Nucleus accumbens (tissue), 56 donors: Measurements from ENCODE around the gene HMGB1.
"Not testable (repeated sequence)": the region's sequence is repeated elsewhere in the genome, so short reads cannot be mapped to it uniquely, and the experiment has no call there.

Experiments used
- DNase-seq, 56 donors: peaks; one replicate each; lab custom pipeline; 2025; lab: John Stamatoyannopoulos, UW

The HMGB1 gene

DNA sequence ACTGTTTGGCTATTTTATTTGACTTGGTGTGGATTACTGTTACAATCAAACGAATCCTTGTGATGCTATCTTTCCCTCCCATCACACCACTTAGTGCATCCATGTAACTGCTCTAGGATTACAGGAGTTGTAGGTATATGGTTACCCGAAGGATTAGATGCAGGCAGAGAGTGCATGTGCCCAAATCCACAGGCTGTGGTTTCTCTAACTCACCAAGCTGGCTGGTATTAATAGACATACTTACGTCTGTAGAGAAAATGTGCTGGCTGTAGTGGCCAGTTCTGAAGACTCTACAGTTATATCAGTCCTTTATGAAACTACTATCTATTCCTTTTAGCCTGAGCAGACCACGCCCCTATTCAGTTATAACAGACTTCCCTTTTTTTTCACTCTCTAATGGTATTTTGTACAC is 1.1 kb upstream of the HMGB1 start:
- no peak for DNase-seq

DNA sequence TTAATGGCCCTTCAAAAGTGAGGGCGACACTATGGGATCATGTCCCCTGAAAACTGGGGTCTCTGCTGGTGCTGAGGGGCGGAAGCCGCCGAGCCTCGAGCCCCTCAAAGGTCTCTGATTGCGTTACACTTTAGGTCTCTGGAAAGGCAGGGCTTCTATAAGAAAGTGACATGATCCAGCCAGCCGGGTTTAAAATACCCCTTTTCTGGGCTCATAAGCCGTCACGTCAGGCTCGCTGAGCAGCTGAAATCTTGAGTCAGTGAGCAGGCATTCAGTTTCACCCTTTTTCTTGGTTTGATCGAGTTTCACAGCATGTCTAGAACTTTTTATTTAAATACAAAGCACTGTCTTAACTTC is 600 bp upstream of the HMGB1 start:
- DNase-seq, result no peak

DNA sequence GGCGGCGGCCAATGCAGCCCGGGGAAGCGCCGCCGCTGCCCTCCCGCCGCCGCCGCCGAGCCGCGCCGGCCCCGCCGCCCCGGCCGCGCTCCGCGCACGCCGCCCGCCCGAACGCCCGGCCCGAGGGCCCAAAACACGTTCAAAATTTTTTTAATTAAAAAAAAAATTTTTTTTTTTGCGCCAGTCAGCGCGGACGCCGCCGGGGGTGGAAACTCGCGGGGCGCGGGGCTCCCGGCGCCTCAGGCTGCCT is 468 bp downstream of the HMGB1 start:
- no peak for DNase-seq

DNA sequence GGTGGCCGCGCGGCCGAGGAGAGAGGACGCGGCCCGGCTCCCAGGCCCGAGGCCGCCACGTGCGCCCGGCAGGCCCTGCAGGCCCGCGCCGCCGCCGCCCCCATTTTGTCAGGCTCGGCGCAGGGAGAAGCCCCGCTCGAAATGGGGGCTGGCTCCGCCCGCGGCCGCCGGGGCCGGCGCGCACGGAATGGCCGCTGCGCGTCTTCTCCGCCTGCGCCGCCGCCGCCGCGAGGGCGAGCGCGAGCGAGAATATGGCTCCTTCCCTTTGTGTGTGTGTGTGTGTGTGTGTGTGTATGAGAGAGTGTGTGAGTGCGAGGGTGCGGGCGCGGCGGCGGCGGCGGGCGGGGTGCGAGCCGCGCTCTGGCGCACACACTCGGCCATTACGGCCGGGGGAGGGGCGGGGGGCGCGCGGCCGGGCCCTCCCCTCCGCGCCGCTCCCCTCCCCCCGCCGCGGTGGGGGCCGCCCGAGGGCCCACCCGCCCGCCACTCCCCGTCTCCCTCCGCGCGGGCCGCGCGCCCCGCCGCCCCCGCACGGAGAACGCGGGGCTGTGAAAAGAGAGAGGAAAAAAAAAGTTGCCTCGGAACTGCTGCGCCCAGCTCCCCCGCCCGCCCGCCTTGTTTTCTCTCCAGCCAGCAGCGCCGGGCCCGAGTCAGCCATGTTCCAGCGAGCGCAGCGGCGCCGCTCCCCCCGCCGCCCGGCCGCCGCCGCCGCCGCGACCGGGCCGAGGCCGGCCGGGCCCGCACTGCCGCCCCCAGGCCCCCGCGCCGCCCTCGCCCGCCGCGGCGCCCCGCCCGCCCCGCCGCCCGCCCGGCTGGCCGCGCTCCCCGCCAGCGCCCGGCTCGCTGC is 1.0 kb downstream of the HMGB1 start:
- peak in 54 of 56 donors; percentile 37 to 92 (median 78) for DNase-seq

DNA sequence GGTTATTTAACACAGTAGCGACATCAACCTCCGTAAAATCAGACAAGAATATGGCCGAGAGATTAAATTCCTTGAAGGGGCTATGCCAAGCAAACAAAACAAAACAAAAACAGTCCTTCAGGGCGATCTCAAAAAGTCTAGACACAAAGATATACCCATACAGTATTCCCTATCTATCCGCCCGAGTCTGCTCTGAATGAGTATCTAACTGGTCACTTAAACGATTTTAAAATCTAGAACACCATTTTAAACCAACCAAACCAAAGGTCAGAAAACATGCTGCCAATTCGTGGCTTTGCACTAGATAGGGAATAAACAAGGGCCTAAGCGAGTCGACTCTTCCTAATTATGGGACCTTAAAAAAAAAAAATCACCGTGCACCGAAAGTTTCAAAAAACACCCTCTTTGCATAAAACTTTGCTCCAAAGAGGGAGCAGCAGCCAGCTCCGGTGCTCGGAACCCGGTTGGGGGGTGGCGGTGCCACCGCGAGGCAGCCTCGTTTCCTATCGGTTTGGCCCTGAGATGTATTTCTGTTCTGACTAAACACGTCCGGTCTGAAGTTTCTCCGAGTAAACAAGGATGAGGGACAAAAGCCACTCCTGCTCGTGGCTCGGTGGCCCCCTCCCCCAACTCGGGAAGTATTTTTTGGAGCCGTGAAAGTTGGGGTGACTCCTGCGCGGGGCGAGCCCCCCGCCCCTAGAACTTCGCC is 1.8 kb downstream of the HMGB1 start:
- DNase-seq, result peak in 36 of 56 donors; percentile 18 to 88 (median 63)

DNA sequence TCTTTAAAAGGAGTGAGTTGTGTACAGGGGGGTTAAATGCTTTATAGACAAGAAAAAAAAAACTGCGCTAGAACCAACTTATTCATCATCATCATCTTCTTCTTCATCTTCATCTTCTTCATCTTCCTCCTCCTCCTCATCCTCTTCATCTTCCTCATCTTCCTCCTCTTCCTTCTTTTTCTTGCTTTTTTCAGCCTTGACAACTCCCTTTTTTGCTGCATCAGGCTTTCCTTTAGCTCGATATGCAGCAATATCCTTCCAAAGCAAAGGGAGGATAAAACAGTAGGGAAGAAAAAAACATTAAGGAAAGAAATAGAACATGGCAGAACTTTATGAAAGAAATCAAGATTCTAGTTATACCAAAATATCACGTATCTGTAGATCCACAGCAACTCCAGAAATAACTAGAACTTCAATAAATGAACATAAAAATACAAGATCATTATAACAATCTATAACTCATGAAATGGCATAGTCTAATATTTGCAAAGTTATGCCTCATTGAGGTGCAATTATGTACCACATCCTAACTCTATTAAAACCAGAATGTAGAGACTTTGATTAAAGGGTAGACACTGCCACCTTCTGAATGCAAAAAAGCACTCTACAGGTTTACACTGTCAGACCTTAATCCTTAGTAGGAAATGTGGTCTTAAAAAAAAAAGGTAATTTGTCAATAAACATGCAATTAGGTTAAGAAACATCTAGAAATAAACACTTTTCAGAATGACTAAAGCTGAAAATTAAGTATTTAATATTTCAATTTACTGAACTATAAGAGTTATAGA is 4.3 kb downstream of the HMGB1 start:
- not testable (repeated sequence) for DNase-seq

DNA sequence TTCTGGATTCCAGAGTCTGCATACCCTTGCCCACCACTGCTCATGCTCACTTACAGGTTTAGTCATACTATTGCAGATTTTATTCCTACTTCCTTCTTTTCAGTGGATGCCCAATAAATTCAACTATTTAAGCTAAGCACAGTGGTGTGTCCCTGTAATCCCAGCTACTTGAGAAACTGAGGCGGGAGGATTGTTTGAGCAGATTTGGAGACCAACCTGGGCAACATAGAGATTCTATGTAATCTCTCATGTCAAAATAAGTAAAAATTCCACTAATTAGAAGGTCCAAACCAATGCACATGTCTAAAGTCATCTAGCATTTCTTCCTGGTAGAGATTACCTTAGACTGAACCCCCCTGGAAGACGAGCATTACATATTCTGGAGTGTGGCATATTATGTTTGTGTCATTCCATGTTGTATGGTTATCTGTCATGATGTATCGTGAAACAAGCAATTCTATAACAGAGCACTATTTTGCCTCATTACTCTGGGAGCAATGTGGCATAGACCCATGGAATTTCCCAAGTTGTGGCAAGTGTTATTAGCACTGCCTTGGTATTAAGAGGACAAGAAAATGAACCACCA is 8.3 kb downstream of the HMGB1 start:
- DNase-seq, result no peak

DNA sequence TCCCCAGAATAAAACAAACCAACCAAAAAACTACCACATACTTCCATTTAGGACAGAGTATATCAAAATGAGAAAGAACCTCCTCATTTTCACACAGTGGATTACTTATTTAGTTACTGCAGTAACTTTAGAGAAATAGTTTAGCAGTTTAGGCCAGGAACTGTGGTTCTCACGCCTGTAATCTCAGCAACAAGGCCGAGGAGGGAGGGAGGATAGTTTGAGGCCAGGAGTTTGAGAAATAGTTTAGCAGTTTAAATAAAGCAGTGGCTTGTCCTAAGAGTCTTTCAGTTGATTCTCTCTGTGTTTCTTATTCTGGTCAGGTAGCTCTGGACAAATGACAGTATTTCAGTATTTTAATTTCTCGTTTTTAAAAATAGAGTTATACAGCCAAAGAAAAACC is 9.4 kb downstream of the HMGB1 start:
- DNase-seq, result no peak

DNA sequence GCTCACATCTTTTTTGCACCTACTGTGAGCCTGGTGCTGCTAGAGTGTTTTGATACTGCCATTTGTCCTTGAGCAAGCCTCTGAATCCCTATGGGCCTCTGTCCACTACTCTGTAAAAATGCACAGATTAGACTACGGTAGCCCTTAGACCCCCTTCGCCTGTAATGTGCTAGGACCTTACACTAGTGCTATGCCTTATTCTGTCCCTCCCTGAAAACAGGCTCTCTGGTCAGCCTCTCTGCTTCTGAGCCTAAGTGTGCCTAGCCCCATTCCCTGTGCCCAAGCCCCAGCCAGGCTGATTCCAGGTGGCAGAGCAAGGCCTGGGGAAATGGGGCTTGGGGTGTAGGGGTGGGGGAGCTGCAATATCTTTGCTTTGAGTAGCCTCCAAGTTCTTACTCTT is 10.7 kb downstream of the HMGB1 start:
- DNase-seq, result no peak

DNA sequence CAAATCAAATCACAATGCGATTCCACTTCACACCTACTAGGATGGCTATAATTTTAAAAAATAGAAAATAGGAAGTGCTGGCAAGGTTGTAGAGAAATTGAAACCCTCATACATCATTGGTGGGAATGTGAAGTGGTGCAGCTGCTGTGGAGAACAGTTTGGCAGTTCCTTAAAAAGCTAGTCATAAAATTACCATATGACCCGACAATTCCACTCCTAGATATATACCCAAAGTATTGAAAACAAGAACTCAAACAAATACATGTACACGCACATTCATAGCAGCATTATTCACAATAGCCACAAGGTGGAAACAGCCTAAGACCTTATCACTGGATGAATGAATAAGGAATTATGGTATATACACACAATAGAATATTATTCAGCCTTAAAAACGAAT is 12.0 kb downstream of the HMGB1 start:
- DNase-seq, result no peak

DNA sequence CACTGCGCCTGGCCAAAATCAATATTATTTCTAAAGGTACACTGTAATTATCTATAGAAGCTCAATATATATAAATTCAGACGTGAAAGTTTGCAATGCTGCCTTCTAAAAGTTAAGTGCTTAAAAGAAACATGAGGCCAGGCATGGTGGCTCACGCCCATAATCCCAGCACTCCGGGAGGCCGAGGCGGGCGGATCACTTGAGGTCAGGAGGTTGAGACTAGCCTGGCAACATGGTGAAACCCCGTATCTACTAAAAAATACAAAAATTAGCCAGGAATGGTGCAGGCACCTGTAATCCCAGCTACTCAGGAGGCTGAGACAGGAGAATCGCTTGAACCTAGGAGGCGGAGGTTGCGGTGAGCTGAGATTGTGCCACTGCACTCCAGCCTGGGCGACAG is 14.3 kb downstream of the HMGB1 start:
- DNase-seq, result not testable (repeated sequence)

DNA sequence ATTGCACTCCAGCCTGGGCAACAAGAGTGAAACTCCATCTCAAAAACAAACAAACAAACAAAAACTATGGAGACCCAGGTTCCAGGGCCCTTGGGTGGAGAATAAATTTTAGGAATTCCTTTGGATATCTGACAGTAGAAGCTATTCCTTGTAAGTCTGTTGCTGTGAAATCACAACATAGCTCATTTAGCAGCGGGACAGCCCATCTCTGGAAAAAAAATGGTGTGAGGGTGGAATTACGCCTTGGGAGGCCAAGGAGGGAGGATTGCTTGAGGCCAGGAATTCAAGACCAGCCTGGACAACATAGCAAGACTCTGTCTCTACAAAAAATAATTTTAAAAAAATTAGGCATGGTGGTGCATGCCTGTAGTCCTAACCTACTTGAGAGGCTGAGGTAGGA is 15.7 kb downstream of the HMGB1 start:
- no peak for DNase-seq

DNA sequence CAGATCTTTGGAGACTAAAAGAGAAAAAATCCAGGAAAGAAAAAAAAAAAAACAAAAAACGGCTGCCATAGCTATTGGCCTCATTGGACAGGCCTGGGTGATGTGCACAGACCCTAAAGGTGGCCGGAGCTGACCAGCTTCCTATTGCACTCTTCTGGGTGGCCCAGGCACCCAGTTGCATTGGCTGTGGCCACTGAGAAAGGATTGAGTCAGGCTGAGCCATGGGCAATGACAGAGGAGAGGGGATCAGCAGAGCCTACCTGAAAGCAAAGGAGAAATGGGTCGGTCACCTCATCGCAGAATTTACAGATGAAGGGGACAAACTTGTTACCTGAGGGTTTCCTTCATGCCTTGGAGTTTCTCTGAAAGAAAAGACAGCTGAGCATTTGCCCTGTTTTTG is 17.3 kb downstream of the HMGB1 start:
- DNase-seq, result no peak

DNA sequence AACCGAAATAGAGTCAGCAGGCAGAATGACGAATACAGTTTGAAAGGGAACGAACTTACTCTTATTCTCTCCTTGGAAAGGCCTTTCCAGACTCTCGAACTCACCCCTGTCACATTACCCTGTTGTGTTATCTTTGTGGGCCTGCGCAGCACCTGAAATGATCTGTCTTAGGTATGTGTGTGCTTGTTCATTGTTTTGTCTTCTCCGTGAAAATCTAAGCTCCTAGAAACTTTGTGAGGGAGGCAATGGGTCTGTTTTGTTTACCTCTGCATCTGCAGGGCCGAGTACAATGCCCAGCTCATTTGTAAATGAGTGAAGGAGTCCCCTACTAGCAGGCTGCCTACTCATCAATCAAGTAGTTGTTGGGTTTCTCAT is 19.6 kb downstream of the HMGB1 start:
- DNase-seq, result no peak

DNA sequence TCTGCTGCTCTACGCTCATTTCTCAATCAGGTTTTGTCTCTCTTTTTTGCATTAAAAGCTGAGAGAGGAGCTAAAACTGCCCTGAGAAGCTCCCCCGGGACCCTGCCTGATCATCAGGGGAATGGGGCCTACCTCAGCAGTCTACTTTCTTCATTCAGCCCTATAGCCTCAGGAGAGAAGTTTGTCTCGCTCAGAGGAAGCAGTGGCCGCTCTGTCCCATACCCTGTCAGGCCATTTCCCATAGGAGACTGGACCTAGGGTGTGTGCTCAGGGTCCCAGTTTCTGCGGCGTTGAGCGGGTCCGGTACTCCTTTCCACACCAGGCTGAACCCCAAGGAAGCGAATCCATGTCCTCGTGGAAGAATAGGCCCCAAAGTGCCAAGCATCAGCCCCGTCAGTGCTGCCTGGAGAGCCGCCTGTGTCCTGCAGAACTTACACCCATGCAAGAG is 21.8 kb downstream of the HMGB1 start:
- DNase-seq, result no peak

DNA sequence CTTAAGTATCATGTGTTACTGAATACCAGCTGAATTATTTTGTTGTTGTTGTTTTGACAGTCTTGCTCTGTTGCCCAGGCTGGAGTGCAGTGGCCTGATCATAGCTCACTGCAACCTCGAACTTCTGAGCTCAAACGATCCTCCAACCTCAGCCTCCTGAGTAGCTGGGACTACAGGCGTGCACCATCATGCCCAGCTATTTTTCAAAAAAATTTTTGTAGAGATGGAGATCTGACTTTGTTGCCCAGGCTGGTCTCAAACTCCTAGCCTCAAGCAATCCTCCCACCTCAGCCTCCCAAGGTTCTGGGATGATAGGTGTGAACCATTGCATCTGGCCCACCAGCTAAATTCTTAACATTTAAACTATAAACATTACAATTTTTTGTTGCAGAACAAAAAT is 22.2 kb downstream of the HMGB1 start:
- DNase-seq, result not testable (repeated sequence)

DNA sequence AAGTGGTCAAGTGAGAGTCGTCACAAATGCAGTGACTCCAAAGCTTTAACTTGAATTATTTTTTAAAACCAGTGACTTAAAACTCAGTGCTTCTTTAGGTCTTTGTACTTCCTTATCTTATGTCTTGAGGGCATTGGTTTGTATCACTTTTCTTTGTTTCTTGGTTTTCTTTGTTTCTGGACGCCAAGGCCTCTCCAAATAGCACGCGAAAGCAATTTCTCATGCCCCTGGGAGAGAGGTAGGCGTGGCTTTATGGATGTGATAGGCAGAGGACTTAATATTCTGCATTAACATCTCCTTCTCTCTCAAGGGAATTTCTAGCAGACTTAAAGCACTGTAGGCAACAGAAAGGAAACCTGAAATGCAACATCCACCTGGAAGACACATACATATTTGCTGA is 22.8 kb downstream of the HMGB1 start:
- DNase-seq, result no peak

DNA sequence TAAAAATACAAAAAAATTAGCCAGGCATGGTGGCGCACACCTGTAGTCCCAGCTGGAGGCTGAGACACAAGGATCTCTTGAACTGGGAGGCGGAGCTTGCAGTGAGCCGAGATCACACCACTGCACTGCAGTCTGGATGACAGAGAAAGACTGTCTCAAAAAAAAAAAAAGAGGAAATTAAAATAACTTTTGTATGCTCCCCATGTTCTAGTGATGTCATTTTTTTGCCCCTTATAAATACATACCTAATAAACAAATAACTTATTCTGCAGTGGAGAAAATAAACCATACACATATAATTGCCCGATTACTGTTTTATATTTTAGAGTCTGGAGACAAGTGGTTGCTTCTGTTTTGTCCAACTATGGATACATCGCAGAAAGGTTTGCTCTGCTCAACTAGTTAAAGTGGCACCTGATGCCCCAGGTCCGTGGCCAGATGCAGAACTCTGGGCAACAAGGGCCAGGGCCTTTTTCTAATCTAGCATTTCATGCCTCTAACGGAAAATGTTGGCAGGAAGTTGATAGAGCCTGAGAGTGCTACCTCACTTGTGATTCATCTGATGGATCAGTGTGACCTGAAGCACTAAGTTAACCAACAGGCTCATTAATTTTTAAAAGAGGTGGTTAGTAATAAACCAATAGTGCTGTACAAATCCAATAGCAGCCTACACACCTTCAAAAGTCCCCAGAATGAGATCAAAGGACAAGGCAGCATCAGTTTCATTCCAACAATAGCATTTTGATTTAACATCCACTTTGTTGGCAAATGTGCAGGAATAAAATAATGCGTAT is 24.6 kb downstream of the HMGB1 start:
- DNase-seq, result no peak

DNA sequence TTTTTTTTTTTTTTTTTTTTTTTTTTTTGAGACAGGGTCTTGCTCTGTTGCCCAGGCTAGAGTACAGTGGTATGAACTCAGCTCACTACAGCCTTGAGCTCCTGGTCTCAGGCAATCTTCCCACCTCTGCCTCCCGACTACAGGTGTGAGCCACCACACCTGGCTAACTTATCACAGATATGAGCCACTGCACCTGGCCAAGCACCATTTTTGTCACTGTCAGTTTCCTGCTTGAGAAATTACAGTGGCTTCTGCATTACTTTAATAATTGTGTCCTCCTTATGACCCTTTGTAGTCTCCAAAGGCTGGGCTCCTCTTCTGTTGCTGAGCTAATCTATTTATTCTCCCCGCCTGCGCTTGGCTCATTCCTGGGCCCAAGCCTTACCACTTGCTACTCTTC is 27.4 kb downstream of the HMGB1 start:
- no peak for DNase-seq

DNA sequence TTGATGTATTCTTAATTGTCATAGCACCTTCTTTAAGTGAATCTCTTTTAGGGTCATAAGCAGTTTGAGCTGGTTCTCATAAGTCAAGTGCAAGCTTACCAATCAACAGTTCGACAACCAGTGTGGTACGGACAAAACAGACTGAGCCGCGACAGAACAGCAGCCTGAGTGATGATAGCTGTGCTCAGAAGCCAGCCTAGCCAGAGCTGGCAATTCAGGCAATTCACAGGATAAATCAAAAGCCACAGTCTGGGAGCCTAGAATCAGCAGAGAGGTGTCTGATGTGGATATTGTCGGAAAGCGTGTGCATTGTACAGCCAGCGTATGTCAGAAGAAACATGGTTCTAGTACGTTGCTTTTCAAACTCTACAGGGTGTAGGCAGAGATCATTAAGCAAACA is 28.6 kb downstream of the HMGB1 start:
- DNase-seq, result no peak
